ENCODE results near the gene ZNF865. TPM values are rescaled to one million over a fixed set of nuclear protein-coding genes. Genes with fewer than 3 reads are reported as not detected.

Gene ZNF865
- total and polyA plus RNA-seq, 2 donors (not counting 1 experiment from before 2014, with no cell fraction given), result 11.3 to 22.7 TPM

DNA sequence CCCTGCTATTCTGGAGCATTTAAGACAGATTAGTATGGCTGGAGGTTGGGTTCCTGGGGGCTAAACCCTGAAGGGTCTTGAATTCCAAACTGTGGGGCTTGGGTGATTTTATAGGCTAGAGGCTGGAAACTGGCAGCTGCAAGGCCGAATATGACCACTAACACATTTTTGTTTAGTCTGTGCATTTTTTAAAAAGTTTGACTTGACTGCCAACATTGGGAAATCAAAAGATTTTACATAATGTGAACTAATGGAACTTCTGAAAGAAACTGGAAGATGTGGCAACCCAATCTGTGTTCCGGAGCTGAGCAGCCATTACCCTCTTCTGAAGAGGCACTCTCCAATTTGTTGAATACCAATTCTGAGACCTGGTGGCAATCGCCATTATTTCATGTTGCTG is 13.8 kb downstream of the ZNF865 start:
- H3K27ac ChIP-seq (ENCODE audit: low read length in 2 of 2), result no peak overlapping the region
- TF ChIP-seq EZH2 (IDR thresholded peaks at IDR 0.05; ENCODE audit: borderline replicate concordance, insufficient read depth, low read depth, low read length, poor library complexity, severe bottlenecking), result no peak
- TF ChIP-seq CTCF (IDR thresholded peaks at IDR 0.05), result no peak

DNA sequence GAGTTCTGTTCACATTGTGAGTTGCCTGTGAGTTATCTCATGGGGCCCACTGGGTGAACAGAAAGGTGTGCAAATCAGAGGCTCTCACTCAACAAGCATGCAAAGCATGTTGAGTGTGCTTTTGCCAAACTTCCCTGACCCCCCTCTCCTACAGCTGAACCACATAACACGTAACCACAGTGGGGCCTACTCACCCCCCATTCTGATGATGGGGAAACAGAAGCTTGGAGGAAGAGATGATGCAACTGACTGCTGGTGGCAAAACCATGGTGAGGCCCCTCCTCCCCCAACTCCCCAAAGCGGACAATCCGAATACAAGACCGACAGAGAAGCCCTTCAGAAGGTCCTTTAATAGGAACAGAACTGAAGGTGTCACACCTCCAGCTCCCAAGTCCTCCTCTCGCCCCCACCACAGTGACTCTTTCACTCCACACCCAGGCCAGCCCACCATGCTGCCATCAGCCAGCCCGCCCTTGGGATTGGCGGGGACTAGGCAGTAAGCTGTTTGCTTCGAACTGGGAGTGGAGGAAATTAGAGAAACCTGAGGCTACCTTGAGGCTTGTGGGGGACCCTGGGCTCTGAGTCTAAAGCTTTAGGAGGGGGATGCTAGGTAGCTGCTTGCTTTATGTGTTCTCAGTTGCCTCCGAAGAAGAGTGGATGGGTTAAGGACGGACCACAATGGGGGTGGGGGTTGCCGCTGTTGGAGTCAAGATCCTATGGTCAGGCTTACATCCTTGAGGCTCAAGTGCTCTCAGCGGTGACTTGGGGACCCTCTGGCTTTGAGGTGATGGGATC is 15.2 kb downstream of the ZNF865 start:
- WGBS (ENCODE audit: insufficient coverage), result 83% methylated on average over 6 of the region's 12 CpGs
- intact Hi-C loops (cut with micrococcal nuclease), result loop anchor here (5.0 to 10.0 kb wide), 2 partner anchors 213 to 524 kb away; partner anchors contain the start of genes UBE2S and ZNF444
- Histone ChIP-seq H4K20me1 (ENCODE audit: control insufficient read depth, insufficient read depth, low read length, poor library complexity, severe bottlenecking) (peaks cover 17% of the 10 kb centered on the region), H2AFZ (ENCODE audit: insufficient read depth, low read depth, low read length, poor library complexity, severe bottlenecking) (no peak overlapping the region), H3K27me3 (replicated peaks in 1 of 4; ENCODE audit: control extremely low read depth in 1 of 4, control insufficient read depth in 3 of 4, insufficient read depth in 4 of 4, low read length in 3 of 4) (no peaks in the 10 kb centered on the region), H3K4me1 (ENCODE audit: control insufficient read depth in 2 of 2, insufficient read depth in 2 of 2, low read length in 2 of 2) (peaks cover 10 to 14% of the 10 kb centered on the region in 2 donors), H3K27ac (ENCODE audit: low read length in 2 of 2) (no peak overlapping the region), H3K4me2 (replicated peaks; ENCODE audit: low read depth, low read length, poor library complexity, severe bottlenecking) (no peak overlapping the region), H3K4me3 (ENCODE audit: control extremely low read depth in 1 of 5, extremely low read depth in 1 of 5, insufficient read depth in 1 of 5, low read depth in 2 of 5, low read length in 4 of 5) (no peak overlapping the region), H3K9me3 (ENCODE audit: control extremely low read depth in 1 of 3, control insufficient read depth in 2 of 3, insufficient read depth in 1 of 3, low read length in 2 of 3) (no peaks in the 10 kb centered on the region), H3K36me3 (replicated peaks in 1 of 2; ENCODE audit: control extremely low read depth in 1 of 2, control insufficient read depth in 1 of 2, extremely low read depth in 1 of 2, insufficient read depth in 2 of 2, low read length in 1 of 2) (peaks cover 0 to 19% of the 10 kb centered on the region in 2 experiments), H3K79me2 (ENCODE audit: control insufficient read depth, insufficient read depth, low read length) (peaks cover 23% of the 10 kb centered on the region), H3K9ac (ENCODE audit: low read length) (no peak overlapping the region)
- ChIA-PET CTCF (interaction anchor here (1.4 to 3.0 kb wide), 2 partner anchors 11 to 14 kb away, joined by 10 to 18 read pairs; partner anchors contain the start of gene ZNF865), POLR2A (interaction anchor here (0.8 kb wide), 1 partner anchor 12 kb away, joined by 3 read pairs; no protein-coding TSS in a partner anchor)
- no peak for TF ChIP-seq EZH2 (IDR thresholded peaks at IDR 0.05; ENCODE audit: borderline replicate concordance, insufficient read depth, low read depth, low read length, poor library complexity, severe bottlenecking)
- TF ChIP-seq CTCF (IDR thresholded peaks at IDR 0.05), result no peak
- ATAC-seq (ENCODE audit: low read depth) (no peak), DNase-seq (no peak)
- Mint-ChIP-seq H3K4me1 (peaks cover 18% of the 10 kb centered on the region), H3K9me3 (ENCODE audit: insufficient read depth) (no peaks in the 10 kb centered on the region), H3K27me3 (no peaks in the 10 kb centered on the region), H3K27ac (peak overlapping the region; percentile 46), H3K4me3 (no peak overlapping the region)

More for the DNA sequence above, 13.8 kb downstream of the ZNF865 start:
- Mint-ChIP-seq H3K27me3 (no peaks in the 10 kb centered on the region), H3K4me3 (no peak overlapping the region), H3K27ac (no peak overlapping the region), H3K9me3 (ENCODE audit: insufficient read depth) (no peaks in the 10 kb centered on the region), H3K4me1 (peaks cover 11% of the 10 kb centered on the region)
- H3K36me3 ChIP-seq (replicated peaks in 1 of 2; ENCODE audit: control extremely low read depth in 1 of 2, control insufficient read depth in 1 of 2, extremely low read depth in 1 of 2, insufficient read depth in 2 of 2, low read length in 1 of 2), result peaks cover 0 to 21% of the 10 kb centered on the region in 2 experiments
- peaks cover 17% of the 10 kb centered on the region for H4K20me1 ChIP-seq (ENCODE audit: control insufficient read depth, insufficient read depth, low read length, poor library complexity, severe bottlenecking)
- ATAC-seq (ENCODE audit: low read depth), result no peak
- no peak overlapping the region for H3K9ac ChIP-seq (ENCODE audit: low read length)
- no peak for DNase-seq
- intact Hi-C loops (cut with micrococcal nuclease), result no loop called here
- POLR2A ChIA-PET, result interaction anchor here (0.6 kb wide), 1 partner anchor 1458 kb away, joined by 6 read pairs; no protein-coding TSS in a partner anchor
- no peaks in the 10 kb centered on the region for H3K9me3 ChIP-seq (ENCODE audit: control extremely low read depth in 1 of 3, control insufficient read depth in 2 of 3, insufficient read depth in 1 of 3, low read length in 2 of 3)
- H3K4me3 ChIP-seq (ENCODE audit: control extremely low read depth in 1 of 5, extremely low read depth in 1 of 5, insufficient read depth in 1 of 5, low read depth in 2 of 5, low read length in 4 of 5), result no peak overlapping the region
- no peaks in the 10 kb centered on the region for H3K27me3 ChIP-seq (replicated peaks in 1 of 4; ENCODE audit: control extremely low read depth in 1 of 4, control insufficient read depth in 3 of 4, insufficient read depth in 4 of 4, low read length in 3 of 4)
- WGBS (ENCODE audit: insufficient coverage), result 100% methylated on average over 2 of the region's 3 CpGs
- no peak overlapping the region for H3K4me2 ChIP-seq (replicated peaks; ENCODE audit: low read depth, low read length, poor library complexity, severe bottlenecking)
- peaks cover 5 to 8% of the 10 kb centered on the region in 2 donors for H3K4me1 ChIP-seq (ENCODE audit: control insufficient read depth in 2 of 2, insufficient read depth in 2 of 2, low read length in 2 of 2)
- no peak overlapping the region for H2AFZ ChIP-seq (ENCODE audit: insufficient read depth, low read depth, low read length, poor library complexity, severe bottlenecking)
- CTCF ChIA-PET, result interaction anchor here (0.6 to 3.0 kb wide), 3 partner anchors 13 to 82 kb away, joined by 4 to 18 read pairs (median 6); no protein-coding TSS in a partner anchor
- peaks cover 23% of the 10 kb centered on the region for H3K79me2 ChIP-seq (ENCODE audit: control insufficient read depth, insufficient read depth, low read length)
